GM04504 (cell line): ENCODE data around the gene MICALL2.
"Not testable (repeated sequence)": the region's sequence is repeated elsewhere in the genome, so short reads cannot be mapped to it uniquely, and the experiment has no call there.

ENCODE experiments used
- DNase-seq: peaks from one replicate; pipeline ENCODE4 v3.0.0-alpha.2; 2012; ENCODE audit warnings: low read depth

The MICALL2 gene

DNA sequence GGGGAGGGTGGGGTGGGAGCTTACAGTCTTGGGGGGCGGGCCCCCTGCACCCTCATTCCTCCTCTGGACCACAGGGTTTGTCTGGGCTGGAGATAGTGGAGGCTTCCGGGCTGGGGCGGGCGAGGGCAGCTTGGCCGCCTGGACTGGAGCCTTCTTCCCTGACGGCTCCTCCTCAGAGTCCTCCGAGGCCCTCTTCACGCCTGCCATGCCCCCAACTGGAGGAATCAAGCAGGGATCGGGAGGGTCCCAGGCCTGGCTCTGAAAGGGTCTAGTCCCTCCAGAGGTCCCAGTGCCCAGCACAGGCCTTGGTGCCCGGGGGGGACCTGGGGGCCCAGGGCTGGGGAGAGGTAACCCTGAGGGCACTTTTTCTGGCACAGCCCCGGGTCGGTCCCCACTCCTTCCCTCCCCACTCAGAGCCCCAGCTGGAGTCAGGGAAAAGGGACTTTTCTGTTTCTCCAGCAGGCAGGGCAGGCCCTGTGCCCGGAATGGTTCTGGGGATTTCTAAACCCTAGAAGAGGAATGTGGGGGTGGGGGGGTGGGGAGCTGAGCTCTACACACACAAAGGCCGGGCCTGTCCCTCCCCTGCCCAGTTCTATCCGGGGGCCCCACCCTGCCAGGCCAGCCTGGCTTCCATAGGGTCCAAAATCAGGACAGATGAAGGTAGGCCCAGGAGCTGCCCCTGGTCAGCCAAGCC lies 11.6 kb downstream of the MICALL2 start:
- no peak for DNase-seq

- no peak for DNase-seq
Observed at GRCh38 chr7:1447112-1447511, 12.2 kb downstream of the MICALL2 start.

- DNase-seq: no peak
Observed at GRCh38 chr7:1446620-1447032, 12.6 kb downstream of the MICALL2 start.

DNA sequence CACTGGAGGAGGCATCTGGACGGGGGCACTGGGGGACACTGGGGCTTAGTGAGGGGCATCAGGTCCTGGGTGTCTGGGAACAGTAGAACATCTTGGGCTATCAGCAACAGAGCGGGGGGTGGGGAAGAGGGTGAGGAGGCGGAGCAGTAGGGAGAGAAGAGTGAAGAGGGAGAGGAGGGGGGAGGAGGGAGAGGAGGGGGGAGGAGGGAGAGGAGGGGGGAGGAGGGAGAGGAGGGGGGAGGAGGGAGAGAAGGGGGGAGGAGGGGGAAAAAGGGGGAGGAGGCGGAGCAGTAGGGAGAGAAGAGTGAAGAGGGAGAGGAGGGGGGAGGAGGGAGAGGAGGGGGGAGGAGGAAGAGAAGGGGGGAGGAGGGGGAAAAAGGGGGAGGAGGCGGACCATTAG lies 13.2 kb downstream of the MICALL2 start:
- not testable (repeated sequence) for DNase-seq

DNA sequence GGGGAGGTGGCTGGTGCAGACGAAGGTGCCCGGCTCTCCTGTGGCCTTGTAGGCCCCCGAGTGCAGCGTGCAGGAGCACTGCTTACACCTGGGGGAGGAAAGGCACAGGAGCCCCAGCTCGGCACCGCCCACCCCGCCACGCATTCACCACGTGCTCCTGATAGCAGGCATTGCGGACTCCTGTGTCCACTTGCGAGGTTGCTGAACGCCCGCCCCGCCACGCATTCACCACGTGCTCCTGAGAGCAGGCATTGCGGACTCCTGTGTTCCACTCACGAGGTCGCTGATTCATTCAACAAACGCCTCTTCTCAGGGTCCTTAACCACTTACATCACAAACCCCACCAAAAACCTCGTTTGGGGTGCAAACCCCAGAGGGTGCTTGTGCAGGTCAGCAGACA lies 13.9 kb downstream of the MICALL2 start:
- DNase-seq: no peak

DNA sequence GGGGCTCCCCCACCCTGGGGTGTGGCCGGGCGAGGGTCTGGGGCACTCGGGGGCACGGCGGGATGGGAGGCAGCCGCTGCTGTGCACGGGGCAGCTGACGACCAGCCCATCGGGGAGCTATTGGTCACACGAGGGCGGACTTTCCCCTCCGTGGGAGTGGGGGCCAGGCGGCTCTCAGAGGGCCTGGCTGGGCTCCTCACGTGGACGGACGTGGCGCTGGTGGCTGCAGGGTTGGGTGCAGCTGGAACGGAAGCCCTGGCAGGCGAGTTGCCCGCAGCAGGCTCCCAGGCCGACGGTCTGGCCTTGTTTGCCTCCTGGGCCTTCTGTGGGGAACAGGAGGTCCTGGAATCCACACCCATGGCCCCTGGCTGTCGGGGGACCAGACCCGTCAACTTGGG lies 14.3 kb downstream of the MICALL2 start:
- no peak for DNase-seq

GRCh38 chr7:1444214-1444924 lies 14.9 kb downstream of the MICALL2 start:
- DNase-seq: no peak

GRCh38 chr7:1443587-1444200 lies 15.6 kb downstream of the MICALL2 start:
- not testable (repeated sequence) for DNase-seq

DNA sequence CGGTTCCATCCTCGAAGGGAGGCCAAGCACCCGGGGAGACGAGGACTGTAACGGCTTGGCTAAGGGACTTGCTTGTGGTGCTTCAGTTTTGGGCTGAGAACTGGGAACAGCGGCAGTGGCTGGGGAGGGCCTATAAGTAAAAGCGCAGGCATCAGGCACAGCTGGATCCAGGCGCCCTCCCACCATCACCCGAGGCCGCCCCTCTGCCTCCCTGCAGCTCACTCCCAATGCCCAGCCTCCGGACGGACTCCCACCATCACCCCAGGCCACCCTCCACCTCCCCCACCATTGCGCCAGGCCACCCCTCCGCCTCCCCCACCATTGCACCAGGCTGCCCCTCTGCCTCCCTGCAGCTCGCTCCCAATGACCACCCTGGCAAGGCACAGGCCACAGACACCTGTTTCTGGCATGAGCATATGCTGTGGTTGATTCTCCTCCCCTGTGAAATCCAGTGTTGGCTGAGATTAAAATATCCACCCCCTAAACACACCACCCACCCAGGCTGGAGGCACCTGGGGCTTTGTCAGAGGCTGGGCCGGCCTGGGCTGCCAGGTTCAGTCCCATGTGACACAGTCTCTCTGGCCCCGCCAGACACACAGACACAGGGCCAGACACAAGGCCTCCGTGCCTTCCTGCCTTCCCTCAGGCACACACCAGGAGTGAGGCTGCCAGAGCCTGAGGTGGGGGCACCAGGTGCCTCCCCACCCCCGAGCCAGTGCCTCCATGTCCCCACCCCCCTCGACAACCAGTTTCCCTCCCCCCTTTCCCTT lies 16.7 kb downstream of the MICALL2 start:
- DNase-seq: no peak

DNA sequence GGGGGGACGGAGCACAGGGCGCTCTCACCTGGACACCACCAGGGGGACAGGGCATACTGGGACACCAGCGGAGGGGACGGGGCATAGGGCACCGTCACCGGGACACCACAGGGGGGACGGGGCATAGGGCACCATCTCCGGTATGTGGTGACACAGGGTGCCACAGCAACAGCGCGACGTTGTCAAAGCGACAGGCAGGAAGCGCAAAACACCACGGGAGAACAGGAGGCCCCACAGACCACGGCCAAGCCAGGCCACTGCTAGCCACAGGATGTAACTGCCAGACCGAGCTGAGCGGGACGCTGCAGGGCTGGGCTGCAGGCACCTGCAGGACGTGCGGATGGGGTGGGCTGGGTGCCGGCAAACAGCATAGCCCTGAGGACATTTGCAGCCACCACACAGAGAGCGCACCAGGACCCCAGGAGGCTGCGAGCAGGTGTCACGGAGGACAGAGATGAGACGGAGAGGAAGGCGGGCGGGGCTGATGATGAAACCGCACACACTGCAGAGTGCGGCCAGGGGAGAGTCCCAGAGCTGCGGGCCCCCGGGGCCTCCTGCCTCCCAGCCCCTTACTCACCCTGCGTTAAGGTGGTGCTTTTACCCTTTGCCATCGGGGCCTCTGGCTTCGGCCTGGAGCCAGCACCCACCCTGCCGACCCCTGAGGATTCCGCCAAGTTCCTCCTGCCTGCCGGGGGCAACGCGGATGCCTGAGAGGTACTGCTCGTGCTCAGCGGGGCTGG lies 17.5 kb downstream of the MICALL2 start:
- DNase-seq: no peak

GRCh38 chr7:1440620-1441019 lies 18.6 kb downstream of the MICALL2 start:
- no peak for DNase-seq

- DNase-seq: no peak
Observed at GRCh38 chr7:1439373-1440363, 19.6 kb downstream of the MICALL2 start.

GRCh38 chr7:1438821-1439220 lies 20.4 kb downstream of the MICALL2 start:
- DNase-seq: no peak

DNA sequence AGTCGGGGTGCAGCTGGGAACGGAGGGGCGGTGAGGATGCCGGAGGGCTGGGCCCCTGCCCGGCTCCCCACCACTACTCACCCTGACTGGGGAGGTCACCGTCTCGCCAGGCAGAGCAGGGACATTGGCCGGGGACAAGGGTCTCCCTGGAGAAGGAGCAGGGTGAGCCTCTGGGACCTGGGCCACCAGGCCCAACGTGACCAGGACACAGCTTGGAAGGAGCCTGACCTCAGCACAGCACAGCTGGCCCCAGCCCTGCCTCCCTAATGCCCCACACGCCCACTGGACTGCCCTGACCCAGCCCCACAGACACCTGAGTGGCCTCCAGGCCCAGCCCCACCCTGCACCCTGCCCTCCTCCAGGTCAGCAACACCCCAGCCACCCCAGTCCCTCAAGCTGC lies 21.1 kb downstream of the MICALL2 start:
- DNase-seq: no peak

- DNase-seq: no peak
Observed at GRCh38 chr7:1437155-1437880, 22.0 kb downstream of the MICALL2 start.

- no peak for DNase-seq
Observed at GRCh38 chr7:1436608-1437007, 22.7 kb downstream of the MICALL2 start.

- no peak for DNase-seq
Observed at GRCh38 chr7:1434891-1435670, 24.2 kb downstream of the MICALL2 start.

DNA sequence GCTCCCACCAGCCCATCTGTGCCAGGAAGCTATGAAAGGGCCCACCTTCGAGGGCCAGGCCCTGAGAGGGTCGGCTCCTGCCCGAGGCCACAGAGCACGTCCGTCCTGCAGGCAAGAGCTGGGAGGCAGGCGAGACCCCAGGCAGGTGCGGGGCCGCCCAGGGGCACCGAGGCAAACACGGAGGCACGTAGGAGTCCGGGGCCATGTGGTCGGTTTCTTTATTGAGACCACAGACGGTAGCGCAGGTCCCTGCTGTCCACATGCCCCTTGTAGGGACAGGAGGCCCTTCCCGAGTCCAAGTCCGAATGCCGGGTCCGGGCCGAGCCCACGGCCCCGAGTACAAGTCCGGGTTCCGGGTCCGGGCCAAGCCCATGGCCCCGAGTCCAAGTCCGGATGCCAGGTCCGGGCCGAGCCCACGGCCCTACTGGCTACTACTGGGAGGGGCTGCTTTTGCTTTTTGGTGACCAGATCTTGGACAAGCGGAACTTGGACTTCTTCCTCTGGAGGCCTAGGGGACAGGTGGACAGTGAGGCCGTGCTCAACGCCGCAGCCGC lies 25.0 kb downstream of the MICALL2 start:
- no peak for DNase-seq
